NCI-H1105 treated with DMSO at 0.1 percent for 48 hours (cell line): ENCODE results near the gene GNA12.

Source experiments
- DNase-seq: peaks from one replicate; lab custom pipeline; 2025; lab: John Stamatoyannopoulos, UW

GNA12 gene

GRCh38 chr7:2815875-2816245, 28.2 kb downstream of the GNA12 start:
- DNase-seq: no peak

GRCh38 chr7:2814946-2815874, 28.9 kb downstream of the GNA12 start:
- DNase-seq: no peak

- DNase-seq: no peak
Observed at GRCh38 chr7:2814186-2814945, 29.7 kb downstream of the GNA12 start.

- DNase-seq: no peak
Observed at GRCh38 chr7:2813350-2814185, 30.5 kb downstream of the GNA12 start.

- DNase-seq: no peak
Observed at GRCh38 chr7:2812831-2813230, 31.3 kb downstream of the GNA12 start.

- DNase-seq: no peak
Observed at GRCh38 chr7:2812114-2812487, 32.0 kb downstream of the GNA12 start.

- no peak for DNase-seq
Observed at GRCh38 chr7:2811476-2812113, 32.5 kb downstream of the GNA12 start.

GRCh38 chr7:2810682-2811415, 33.3 kb downstream of the GNA12 start:
- no peak for DNase-seq

- DNase-seq: no peak
Observed at GRCh38 chr7:2809903-2810625, 34.0 kb downstream of the GNA12 start.

- DNase-seq: no peak
Observed at GRCh38 chr7:2808891-2809665, 35.0 kb downstream of the GNA12 start.

GRCh38 chr7:2807845-2808772, 36.0 kb downstream of the GNA12 start:
- DNase-seq: no peak

- no peak for DNase-seq
Observed at GRCh38 chr7:2807460-2807844, 36.7 kb downstream of the GNA12 start.

- DNase-seq: no peak
Observed at GRCh38 chr7:2806571-2806970, 37.5 kb downstream of the GNA12 start.

GRCh38 chr7:2805213-2805944, 38.7 kb downstream of the GNA12 start:
- DNase-seq: no peak

GRCh38 chr7:2804227-2804763, 39.8 kb downstream of the GNA12 start:
- no peak for DNase-seq

- no peak for DNase-seq
Observed at GRCh38 chr7:2803755-2804154, 40.4 kb downstream of the GNA12 start.

- DNase-seq: no peak
Observed at GRCh38 chr7:2803342-2803692, 40.8 kb downstream of the GNA12 start.
